HS-5 (cell line): ENCODE results near the gene SQSTM1.

Experiments used
- DNase-seq: peaks from one replicate; pipeline ENCODE4 v3.0.0-alpha.2; 2012; ENCODE audit warnings: low read depth

Gene SQSTM1

DNA sequence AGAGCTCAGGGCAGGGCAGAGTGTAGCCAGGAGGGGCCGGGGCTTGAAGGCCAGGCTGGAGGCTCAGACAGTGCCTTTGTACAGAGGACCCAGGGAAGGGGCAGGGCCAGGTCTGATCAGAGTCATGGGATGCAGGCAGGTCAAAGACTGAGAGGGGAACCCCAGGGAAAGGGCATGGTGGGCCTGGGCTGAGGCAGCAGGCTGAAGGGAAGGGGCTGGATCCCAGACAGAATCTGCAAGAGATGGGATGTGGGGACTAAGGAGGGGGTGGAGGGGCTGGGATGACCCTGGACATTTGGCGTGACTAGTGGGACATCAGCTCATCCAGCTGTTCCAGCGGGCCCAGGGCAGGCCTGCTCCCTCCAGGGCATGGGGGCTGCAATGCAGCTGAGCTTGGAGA, 53.4 kb downstream of the SQSTM1 start:
- DNase-seq: no peak

GRCh38 chr5:179874536-179875292, 54.0 kb downstream of the SQSTM1 start:
- no peak for DNase-seq

DNA sequence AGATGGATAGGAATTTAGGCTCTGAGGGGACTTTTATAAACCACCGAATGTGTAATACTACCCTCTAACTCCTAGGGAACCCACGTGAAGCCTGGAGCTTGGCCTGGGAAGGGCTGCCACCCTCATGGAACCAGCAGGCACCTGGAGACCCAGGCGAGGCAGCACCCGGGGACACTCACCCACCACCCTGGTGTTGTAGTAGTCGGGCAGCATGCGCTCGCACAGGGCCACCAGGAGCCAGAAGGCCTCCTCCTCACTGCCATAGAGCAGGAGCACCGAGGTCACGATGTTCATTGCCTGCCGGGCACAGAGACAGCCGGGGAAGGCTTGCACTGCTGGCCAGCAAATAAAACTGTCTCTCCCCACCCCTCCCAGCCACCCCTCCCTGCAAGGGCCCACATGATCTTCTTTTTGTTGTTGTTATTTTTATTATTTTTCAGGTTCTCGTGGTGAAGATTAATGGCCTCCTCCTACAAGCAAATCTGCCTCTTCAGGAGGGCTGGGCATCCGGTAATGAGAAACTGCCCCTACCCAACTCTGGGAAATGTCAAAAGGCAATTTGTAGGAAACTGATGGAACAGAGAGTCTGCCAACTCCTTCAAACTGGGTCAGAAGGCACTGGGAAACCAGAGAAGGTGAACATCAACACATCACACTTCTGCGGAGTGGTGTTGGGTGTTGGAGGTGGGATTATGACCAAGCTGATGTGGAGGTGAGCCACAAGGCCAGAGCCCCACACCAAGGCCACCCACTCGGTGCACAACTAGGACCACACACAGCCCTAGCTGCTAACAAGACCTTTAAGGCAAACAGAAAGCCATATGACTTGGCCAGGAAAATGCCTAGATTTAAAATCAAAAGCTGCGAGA, 55.3 kb downstream of the SQSTM1 start:
- no peak for DNase-seq

- DNase-seq: no peak
Observed at GRCh38 chr5:179876610-179876952, 55.9 kb downstream of the SQSTM1 start.

DNA sequence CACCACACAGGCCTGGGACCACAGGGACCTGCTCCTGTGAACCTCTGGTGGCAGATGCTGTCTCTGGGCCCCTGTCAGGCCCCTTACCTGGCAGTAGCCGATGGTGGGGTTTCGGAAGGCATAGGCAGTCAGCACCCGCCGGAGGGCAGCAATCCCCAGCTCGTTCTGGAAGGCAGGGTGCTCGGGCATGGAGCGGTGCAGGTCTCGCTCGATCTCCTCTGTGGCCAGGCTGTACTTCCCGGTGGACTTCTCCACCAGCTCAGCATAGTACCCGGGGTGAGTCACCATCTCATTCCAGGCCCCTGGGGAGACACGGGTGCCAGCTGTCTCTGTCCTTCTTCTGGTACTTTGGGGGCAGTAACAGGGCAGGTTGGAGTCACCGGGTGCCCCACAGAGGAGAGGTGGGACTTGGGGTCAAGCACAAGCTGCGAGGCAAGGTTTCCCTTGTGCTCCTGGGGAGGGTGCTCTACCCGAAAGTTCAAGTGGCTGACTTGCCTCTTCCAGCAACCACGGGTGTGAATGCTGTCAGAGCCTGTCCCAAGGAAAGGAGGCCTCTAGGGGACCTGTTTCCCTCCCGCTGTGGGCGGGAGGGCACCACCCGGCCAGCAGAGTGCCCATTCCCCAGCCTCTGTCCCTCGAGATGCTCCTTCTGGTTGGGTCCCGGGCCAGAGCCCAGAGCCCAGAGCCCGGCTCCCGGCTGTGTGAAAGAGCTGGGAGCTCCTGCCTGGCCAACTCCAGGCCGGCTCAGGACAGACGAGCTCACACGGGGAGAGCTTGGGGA, 57.7 kb downstream of the SQSTM1 start:
- DNase-seq: no peak

DNA sequence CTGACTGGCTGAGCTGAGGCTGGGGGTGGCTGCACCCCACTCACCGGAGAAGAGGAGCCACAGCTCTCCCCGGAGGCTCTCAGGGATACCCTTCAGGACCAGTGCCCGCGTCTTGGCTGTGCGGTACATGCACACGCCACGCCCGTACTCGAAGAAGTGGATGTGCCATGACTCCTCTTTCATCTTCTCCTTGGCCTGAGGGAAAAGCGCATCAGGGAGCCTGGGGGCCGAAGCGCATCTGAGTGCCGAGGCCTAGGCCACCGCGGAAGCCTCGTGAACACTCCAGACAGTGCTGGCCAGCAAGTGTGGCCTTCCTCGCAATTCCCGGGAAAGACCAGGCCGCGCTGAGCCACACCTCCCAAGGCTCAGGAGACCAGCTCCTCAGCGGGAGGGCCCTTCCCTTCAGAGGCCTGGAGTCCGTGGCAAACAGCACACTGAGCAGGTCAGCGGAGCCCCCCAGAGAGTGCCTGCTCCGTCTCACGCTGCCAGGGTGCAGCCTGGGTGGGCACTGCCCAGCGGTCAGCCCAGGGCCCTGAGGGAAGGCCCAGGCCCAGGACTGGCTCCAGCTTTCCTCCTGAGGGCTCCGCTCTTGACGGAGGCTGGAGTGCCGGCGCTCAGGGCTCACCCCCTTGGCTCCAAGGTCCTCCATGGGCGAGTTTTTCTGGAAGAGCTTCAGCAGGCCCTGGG, 58.4 kb downstream of the SQSTM1 start:
- no peak for DNase-seq

DNA sequence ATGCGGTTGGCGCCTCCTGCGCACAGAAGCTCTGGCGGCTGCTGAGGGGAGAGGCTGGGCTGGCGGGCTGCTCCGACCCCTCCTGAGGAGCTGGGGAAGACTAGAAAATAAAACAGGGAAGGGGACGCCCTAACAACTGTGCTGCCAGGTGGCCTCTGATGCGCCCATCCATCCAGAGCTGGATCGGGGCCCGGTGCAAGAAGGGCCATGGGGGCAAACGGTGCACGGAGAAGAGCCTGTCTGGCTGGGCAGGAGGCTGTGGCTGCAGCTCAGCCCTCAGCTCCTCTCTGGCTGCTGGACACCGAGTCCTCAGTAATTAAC, 58.9 kb downstream of the SQSTM1 start:
- no peak for DNase-seq

GRCh38 chr5:179880066-179880650, 59.5 kb downstream of the SQSTM1 start:
- no peak for DNase-seq

DNA sequence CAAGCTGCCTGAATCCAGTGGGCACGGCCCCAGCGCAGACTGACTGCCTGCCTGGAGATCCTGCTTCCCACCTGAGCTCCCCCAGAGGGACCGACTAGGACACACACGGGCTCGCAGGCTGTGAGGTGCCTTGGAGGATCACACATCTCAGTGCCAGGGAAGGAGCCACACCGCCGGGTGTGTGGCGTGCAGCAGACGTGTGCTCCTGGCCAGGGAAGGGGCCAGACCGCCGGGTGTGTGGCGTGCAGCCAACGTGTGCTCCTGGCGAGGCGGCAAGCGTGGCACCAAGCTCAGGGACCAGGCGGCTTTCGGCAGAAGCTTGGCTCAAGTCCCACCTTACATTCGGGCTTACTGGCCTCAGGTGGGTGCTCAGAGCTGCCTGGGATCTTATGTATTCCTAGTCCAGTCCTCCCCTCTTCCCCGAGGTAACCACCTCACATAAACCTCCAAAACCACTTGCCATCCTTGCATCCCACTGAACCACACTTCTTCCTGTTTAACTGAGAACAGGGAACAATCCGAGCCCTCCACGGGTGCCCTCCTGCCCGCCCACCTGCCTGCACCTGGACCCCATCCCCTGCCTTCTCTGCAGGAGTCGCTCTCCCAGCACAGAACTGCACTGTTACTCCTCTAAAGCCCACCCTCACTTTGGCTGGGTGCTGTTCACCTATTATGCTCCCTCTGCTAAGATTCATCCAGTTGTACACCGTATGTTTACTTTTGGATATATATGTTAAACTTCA, 60.3 kb downstream of the SQSTM1 start:
- DNase-seq: no peak

GRCh38 chr5:179882338-179882737, 61.6 kb downstream of the SQSTM1 start:
- DNase-seq: no peak

DNA sequence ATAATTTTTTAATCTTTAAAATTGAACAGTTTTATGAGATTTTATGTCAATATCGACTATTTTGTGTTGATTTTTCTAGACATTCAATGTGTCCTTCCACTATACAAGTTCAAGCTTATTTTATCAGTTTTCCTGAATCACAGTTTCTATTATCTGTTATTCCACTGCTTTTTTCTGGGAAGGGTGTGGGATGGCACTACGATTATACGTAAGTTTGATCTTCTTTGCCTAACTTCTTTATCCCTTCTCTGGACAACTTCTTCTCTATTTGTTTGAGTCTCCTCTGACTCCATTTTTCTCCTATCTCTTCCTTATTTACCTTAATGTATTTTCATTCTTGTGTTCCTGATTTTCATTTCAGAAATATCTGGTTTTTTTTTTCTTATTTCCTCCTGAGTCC, 62.5 kb downstream of the SQSTM1 start:
- DNase-seq: no peak

- no peak for DNase-seq
Observed at GRCh38 chr5:179885491-179886090, 64.9 kb downstream of the SQSTM1 start.

GRCh38 chr5:179886190-179886911, 65.6 kb downstream of the SQSTM1 start:
- no peak for DNase-seq

DNA sequence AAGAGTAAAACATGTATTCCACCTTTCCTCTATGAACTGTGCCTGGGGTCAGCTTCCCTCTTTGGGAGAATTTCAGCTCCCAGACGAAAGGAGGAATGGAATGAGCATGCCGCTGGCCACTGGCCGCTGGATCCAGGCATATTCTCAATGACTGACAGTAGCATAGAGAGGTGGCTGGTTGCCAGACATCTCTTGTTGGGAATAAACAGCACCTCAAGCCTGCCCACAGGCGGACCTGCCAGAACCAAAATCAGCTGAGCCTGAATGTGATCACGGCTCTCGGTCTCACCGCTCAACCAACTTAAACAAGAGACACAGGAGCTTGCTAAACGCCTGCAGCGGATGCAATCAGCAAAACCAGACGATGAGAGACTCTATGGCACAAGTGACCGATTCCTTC, 66.4 kb downstream of the SQSTM1 start:
- DNase-seq: no peak
